ENCODE measurements around the gene TXNRD2.
"Not testable (repeated sequence)": the region's sequence is repeated elsewhere in the genome, so short reads cannot be mapped to it uniquely, and the experiment has no call there.

The TXNRD2 gene

GRCh38 chr22:19885841-19886592 lies 55.6 kb downstream of the TXNRD2 start:
- no peak for DNase-seq

GRCh38 chr22:19884954-19885751 lies 56.5 kb downstream of the TXNRD2 start:
- no peak for DNase-seq

GRCh38 chr22:19884161-19884953 lies 57.3 kb downstream of the TXNRD2 start:
- peak; percentile 25 for DNase-seq

GRCh38 chr22:19883446-19883845 lies 58.2 kb downstream of the TXNRD2 start:
- DNase-seq, result not testable (repeated sequence)

GRCh38 chr22:19882446-19883381 lies 58.9 kb downstream of the TXNRD2 start:
- DNase-seq, result no peak

GRCh38 chr22:19880786-19881569 lies 60.6 kb downstream of the TXNRD2 start:
- DNase-seq, result no peak

- DNase-seq, result no peak
These were observed 61.4 kb downstream of the TXNRD2 start for GRCh38 chr22:19879992-19880785.

GRCh38 chr22:19879643-19879991 lies 62.0 kb downstream of the TXNRD2 start:
- no peak for DNase-seq

GRCh38 chr22:19879246-19879570 lies 62.4 kb downstream of the TXNRD2 start:
- no peak for DNase-seq

- no peak for DNase-seq
These were observed 63.0 kb downstream of the TXNRD2 start for GRCh38 chr22:19878461-19879245.

GRCh38 chr22:19877626-19878339 lies 63.8 kb downstream of the TXNRD2 start:
- DNase-seq, result no peak

- no peak for DNase-seq
These were observed 64.5 kb downstream of the TXNRD2 start for GRCh38 chr22:19876941-19877625.

- DNase-seq, result no peak
These were observed 65.2 kb downstream of the TXNRD2 start for GRCh38 chr22:19876314-19876940.

- DNase-seq, result no peak
These were observed 65.9 kb downstream of the TXNRD2 start for GRCh38 chr22:19875531-19876313.

GRCh38 chr22:19875061-19875530 lies 66.5 kb downstream of the TXNRD2 start:
- no peak for DNase-seq

GRCh38 chr22:19874307-19875060 lies 67.1 kb downstream of the TXNRD2 start:
- DNase-seq, result peak; percentile 78

GRCh38 chr22:19873960-19874306 lies 67.7 kb downstream of the TXNRD2 start:
- no peak for DNase-seq

Data from DMS79 (cell line).